ENCODE results near the gene DNAH2. TPM values are rescaled to one million over a fixed set of nuclear protein-coding genes. Genes with fewer than 3 reads are reported as not detected.

The DNAH2 gene
- total RNA-seq, 1 donor from 2014 or later: 0.26 TPM

DNA sequence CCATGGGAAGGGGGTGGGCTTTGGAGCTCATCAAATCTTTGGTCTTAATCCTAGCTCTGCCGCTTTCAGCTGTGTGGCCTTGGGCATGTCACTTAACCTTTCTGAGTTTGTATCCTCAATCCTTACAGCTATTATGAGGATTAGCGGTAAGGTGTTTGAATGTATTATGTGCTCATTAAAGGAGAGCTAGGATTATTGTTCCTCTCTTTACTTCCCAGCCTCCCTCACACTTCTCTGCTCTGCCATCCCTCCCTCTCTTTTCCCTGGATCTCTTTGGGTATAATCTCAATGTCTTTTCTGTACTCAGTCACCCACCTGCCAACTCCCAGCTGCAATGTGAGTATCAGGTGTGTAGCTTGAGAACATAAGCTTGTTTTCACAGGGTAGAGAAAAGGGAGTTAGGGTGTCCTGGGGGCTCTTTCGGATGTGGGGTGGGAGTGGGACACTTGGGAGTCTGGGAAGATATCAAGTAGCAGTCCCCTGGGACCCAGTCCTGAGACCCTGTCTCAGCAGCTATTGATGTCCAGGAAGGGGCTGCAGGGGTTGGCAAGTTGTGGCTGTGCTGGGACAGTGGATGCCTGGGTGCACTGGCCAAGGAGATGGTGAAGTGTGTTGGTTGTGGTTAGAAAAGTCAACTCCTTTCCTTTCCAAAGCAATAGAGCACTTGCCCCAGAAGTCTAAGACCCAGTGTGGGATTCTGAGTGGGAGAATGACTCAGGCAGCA lies 10.8 kb upstream of the DNAH2 start:
- FAIRE-seq (no peak), DNase-seq (ENCODE audit: low read depth) (no peak)
- Histone ChIP-seq H3K36me3 (ENCODE audit: control insufficient read depth, insufficient read depth, low read length) (peaks cover 3% of the 10 kb centered on the region), H3K27me3 (ENCODE audit: control insufficient read depth, insufficient read depth, low read length) (peaks cover 16% of the 10 kb centered on the region), H3K4me3 (ENCODE audit: low read depth, low read length) (no peak overlapping the region)
- no peak for TF ChIP-seq CTCF (IDR thresholded peaks at IDR 0.05; ENCODE audit: insufficient read depth, low read length, severe bottlenecking)

GRCh38 chr17:7707446-7707845 lies 10.1 kb upstream of the DNAH2 start:
- Histone ChIP-seq H3K36me3 (ENCODE audit: control insufficient read depth, insufficient read depth, low read length) (peaks cover 2% of the 10 kb centered on the region), H3K4me3 (ENCODE audit: low read depth, low read length) (no peak overlapping the region), H3K27me3 (ENCODE audit: control insufficient read depth, insufficient read depth, low read length) (peaks cover 16% of the 10 kb centered on the region)
- TF ChIP-seq CTCF (IDR thresholded peaks at IDR 0.05; ENCODE audit: insufficient read depth, low read length, severe bottlenecking): no peak
- FAIRE-seq (no peak), DNase-seq (ENCODE audit: low read depth) (no peak)

DNA sequence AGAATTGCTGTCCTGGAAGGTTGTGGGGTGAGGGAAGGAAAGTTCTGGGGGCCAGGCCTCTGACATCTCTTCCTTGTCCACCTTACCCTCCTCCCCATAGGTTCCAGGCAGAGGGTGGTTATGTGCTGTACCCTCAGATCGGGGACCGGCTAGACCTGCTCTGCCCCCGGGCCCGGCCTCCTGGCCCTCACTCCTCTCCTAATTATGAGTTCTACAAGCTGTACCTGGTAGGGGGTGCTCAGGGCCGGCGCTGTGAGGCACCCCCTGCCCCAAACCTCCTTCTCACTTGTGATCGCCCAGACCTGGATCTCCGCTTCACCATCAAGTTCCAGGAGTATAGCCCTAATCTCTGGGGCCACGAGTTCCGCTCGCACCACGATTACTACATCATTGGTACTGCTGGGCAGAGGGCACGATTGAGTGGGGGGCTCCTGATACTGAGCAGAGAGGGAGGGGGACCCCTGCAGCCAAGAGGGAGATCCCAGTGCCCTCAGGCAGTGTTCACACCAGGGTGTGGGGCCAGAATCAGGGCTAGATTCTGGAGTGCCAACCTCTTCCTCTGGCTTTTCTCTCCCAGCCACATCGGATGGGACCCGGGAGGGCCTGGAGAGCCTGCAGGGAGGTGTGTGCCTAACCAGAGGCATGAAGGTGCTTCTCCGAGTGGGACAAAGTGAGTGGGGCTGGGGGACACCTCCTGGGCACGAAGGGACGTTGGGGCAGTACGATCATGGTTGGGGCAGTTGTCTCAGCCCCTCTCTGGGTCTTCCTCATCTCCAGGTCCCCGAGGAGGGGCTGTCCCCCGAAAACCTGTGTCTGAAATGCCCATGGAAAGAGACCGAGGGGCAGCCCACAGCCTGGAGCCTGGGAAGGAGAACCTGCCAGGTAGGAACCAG lies 9.4 kb upstream of the DNAH2 start:
- TF ChIP-seq CTCF (IDR thresholded peaks at IDR 0.05; ENCODE audit: insufficient read depth, low read length, severe bottlenecking): no peak
- FAIRE-seq (no peak), DNase-seq (ENCODE audit: low read depth) (no peak)
- H3K4me3 ChIP-seq (ENCODE audit: low read depth, low read length): no peak overlapping the region
- H3K36me3 ChIP-seq (ENCODE audit: control insufficient read depth, insufficient read depth, low read length): no peaks in the 10 kb centered on the region
- H3K27me3 ChIP-seq (ENCODE audit: control insufficient read depth, insufficient read depth, low read length): peaks cover 16% of the 10 kb centered on the region

GRCh38 chr17:7709031-7709430 lies 8.5 kb upstream of the DNAH2 start:
- H3K27me3 ChIP-seq (ENCODE audit: control insufficient read depth, insufficient read depth, low read length): peaks cover 16% of the 10 kb centered on the region
- FAIRE-seq (no peak), DNase-seq (ENCODE audit: low read depth) (no peak)

GRCh38 chr17:7710301-7710700 lies 7.2 kb upstream of the DNAH2 start:
- no peak for TF ChIP-seq CTCF (IDR thresholded peaks at IDR 0.05; ENCODE audit: insufficient read depth, low read length, severe bottlenecking)
- FAIRE-seq (no peak), DNase-seq (ENCODE audit: low read depth) (no peak)
- Histone ChIP-seq H3K36me3 (ENCODE audit: control insufficient read depth, insufficient read depth, low read length) (no peaks in the 10 kb centered on the region), H3K27me3 (ENCODE audit: control insufficient read depth, insufficient read depth, low read length) (peaks cover 13% of the 10 kb centered on the region), H3K4me3 (ENCODE audit: low read depth, low read length) (no peak overlapping the region)

More at GRCh38 chr17:7709031-7709430, 8.5 kb upstream of the DNAH2 start:
- Histone ChIP-seq H3K4me3 (ENCODE audit: low read depth, low read length) (no peak overlapping the region), H3K36me3 (ENCODE audit: control insufficient read depth, insufficient read depth, low read length) (no peaks in the 10 kb centered on the region)
- TF ChIP-seq CTCF (IDR thresholded peaks at IDR 0.05; ENCODE audit: insufficient read depth, low read length, severe bottlenecking): no peak
